HG02610 (cell line): ENCODE data around the gene SERINC3.
"Not testable (repeated sequence)": the region's sequence is repeated elsewhere in the genome, so short reads cannot be mapped to it uniquely, and the experiment has no call there.

Experiments
- ATAC-seq: cut with Tn5 transposase; IDR thresholded peaks from one replicate; pipeline ENCODE4 v1.9.1; 2021; ENCODE audit warnings: mild to moderate bottlenecking, moderate library complexity; ENCODE audit not compliant: unreplicated experiment

The SERINC3 gene

GRCh38 chr20:44495257-44495656 is 26.6 kb downstream of the SERINC3 start:
- ATAC-seq: no peak

- ATAC-seq: no peak
Measured at GRCh38 chr20:44494681-44495080, 27.2 kb downstream of the SERINC3 start.

GRCh38 chr20:44494266-44494665 is 27.6 kb downstream of the SERINC3 start:
- ATAC-seq: no peak

GRCh38 chr20:44491635-44492395 is 30.1 kb downstream of the SERINC3 start:
- no peak for ATAC-seq

- ATAC-seq: peak; percentile 41
Measured at GRCh38 chr20:44489931-44490330, 31.9 kb downstream of the SERINC3 start.

- ATAC-seq: no peak
Measured at GRCh38 chr20:44489223-44489622, 32.6 kb downstream of the SERINC3 start.

- ATAC-seq: no peak
Measured at GRCh38 chr20:44488551-44488950, 33.3 kb downstream of the SERINC3 start.

GRCh38 chr20:44485830-44486198 is 36.1 kb downstream of the SERINC3 start:
- ATAC-seq: no peak

- ATAC-seq: no peak
Measured at GRCh38 chr20:44485078-44485829, 36.6 kb downstream of the SERINC3 start.

GRCh38 chr20:44483112-44483511 is 38.8 kb downstream of the SERINC3 start:
- no peak for ATAC-seq

GRCh38 chr20:44481719-44482416 is 40.0 kb downstream of the SERINC3 start:
- no peak for ATAC-seq

GRCh38 chr20:44480097-44480496 is 41.8 kb downstream of the SERINC3 start:
- ATAC-seq: no peak

GRCh38 chr20:44479643-44480042 is 42.2 kb downstream of the SERINC3 start:
- no peak for ATAC-seq

GRCh38 chr20:44478206-44478605 is 43.7 kb downstream of the SERINC3 start:
- no peak for ATAC-seq

GRCh38 chr20:44477151-44477550 is 44.7 kb downstream of the SERINC3 start:
- ATAC-seq: no peak

- peak; percentile 91 for ATAC-seq
Measured at GRCh38 chr20:44475694-44476560, 45.9 kb downstream of the SERINC3 start, which contains the start of gene TTPAL. Gene TTPAL, plus strand, starts transcription at chr20:44475874. Its CDS starts 4,126 bp downstream, at chr20:44480000.

GRCh38 chr20:44475372-44475693 is 46.5 kb downstream of the SERINC3 start:
- no peak for ATAC-seq

GRCh38 chr20:44472283-44472682 is 49.6 kb downstream of the SERINC3 start:
- not testable (repeated sequence) for ATAC-seq

- no peak for ATAC-seq
Measured at GRCh38 chr20:44471481-44471882, 50.4 kb downstream of the SERINC3 start.

- ATAC-seq: no peak
Measured at GRCh38 chr20:44470327-44470726, 51.5 kb downstream of the SERINC3 start.
